GM12878 (cell line): ENCODE data around the gene TNFRSF6B. TPM values are rescaled to one million over a fixed set of nuclear protein-coding genes. Genes with fewer than 3 reads are reported as not detected.

Experiments used
- ATAC-seq: fragments of 200-7000 bp; cut with Tn5 transposase; 3 replicates; pipeline ENCODE4 v1.9.1; 2020; ENCODE audit warnings: mild to moderate bottlenecking, moderate library complexity
- BruUV-seq: library from RNA; stranded (reverse); fragments of 400-500 nt; replicated peaks from 2 replicates; lab custom pipeline; 2021; lab: Mats Ljungman, UMichigan
- CTCF ChIA-PET: fragments of 300-600 bp; sonication (Branson Sonifier 250); formaldehyde crosslinking; extraction: SDS; loops from one replicate; lab custom pipeline; 2021; ENCODE audit warnings: inconsistent platforms; lab: Yijun Ruan, JAX
- POLR2A ChIA-PET: fragments of 350-600 bp; formaldehyde crosslinking; extraction: SDS; loops from one replicate; lab custom pipeline; 2021; ENCODE audit warnings: inconsistent platforms; lab: Charles Lee
- RAD21 ChIA-PET: fragments of 300-600 bp; sonication (Branson Sonifier 250); formaldehyde crosslinking; loops from one replicate; lab custom pipeline; 2023; ENCODE audit warnings: antibody characterized with exemption; ENCODE audit not compliant: unreplicated experiment; lab: Charles Lee
- SMC1A ChIA-PET: fragments of 300-600 bp; sonication (Branson Sonifier 250); formaldehyde crosslinking; loops from one replicate; lab custom pipeline; 2023; ENCODE audit not compliant: unreplicated experiment, uncharacterized antibody; lab: Charles Lee
- DNase-seq: peaks from one replicate; pipeline ENCODE4 v3.0.0-alpha.2; 2011; ENCODE audit warnings: low read depth, low spot score
- FAIRE-seq: peaks from 3 replicates; lab custom pipeline; 2011; peaks lifted over from hg19 to GRCh38; lab: Jason Lieb, UNC
- H2AFZ ChIP-seq: 2 replicates; pipeline ENCODE4 v1.6.0; 2011; ENCODE audit warnings: low read depth, low read length, control low read depth; ENCODE audit not compliant: control insufficient read depth
- H3K27ac ChIP-seq: 2 replicates; pipeline ENCODE4 v1.5.1; 2011; ENCODE audit warnings: control low read depth; ENCODE audit not compliant: control insufficient read depth, insufficient read depth
- H3K27me3 ChIP-seq, 2 experiments: replicated peaks in 1 of 2; 2 replicates each; pipeline versions ENCODE4 v1.6.0 to v1.6.1; 2011; ENCODE audit warnings: low read length in 1 of 2; ENCODE audit not compliant: control insufficient read depth in 2 of 2, insufficient read depth in 2 of 2
- H3K36me3 ChIP-seq, 2 experiments: 2 replicates each; pipeline ENCODE4 v1.5.1; 2011; ENCODE audit warnings: low read length in 1 of 2; ENCODE audit not compliant: control insufficient read depth in 2 of 2, insufficient read depth in 2 of 2
- H3K4me1 ChIP-seq: 2 replicates; pipeline ENCODE4 v1.6.1; 2011; ENCODE audit warnings: mild to moderate bottlenecking, low read length, moderate library complexity, mixed read lengths; ENCODE audit not compliant: control insufficient read depth, insufficient read depth
- H3K4me2 ChIP-seq: 2 replicates; pipeline ENCODE4 v1.6.0; 2011; ENCODE audit warnings: control low read depth; ENCODE audit not compliant: control insufficient read depth, insufficient read depth
- H3K4me3 ChIP-seq: fragments of 200-600 bp; sonication (generic); 2 replicates; pipeline ENCODE4 v1.5.1; 2016
- H3K79me2 ChIP-seq: 2 replicates; pipeline ENCODE4 v1.6.0; 2011; ENCODE audit warnings: low read length; ENCODE audit not compliant: control insufficient read depth, insufficient read depth
- H3K9ac ChIP-seq: 2 replicates; pipeline ENCODE4 v1.8.0; 2011; ENCODE audit warnings: low read length, control low read depth, mixed read lengths; ENCODE audit not compliant: control insufficient read depth, insufficient read depth
- H3K9me3 ChIP-seq: replicated peaks from 3 replicates; pipeline ENCODE4 v1.5.1; 2011; ENCODE audit warnings: mild to moderate bottlenecking, low read length; ENCODE audit not compliant: control insufficient read depth, insufficient read depth
- H4K20me1 ChIP-seq: 2 replicates; pipeline ENCODE4 v1.6.0; 2011; ENCODE audit not compliant: control insufficient read depth, insufficient read depth
- ATF7 ChIP-seq: fragments of 450-650 bp; IDR thresholded peaks from 2 replicates; pipeline ENCODE4 v1.6.1; 2016; ENCODE audit warnings: low read depth, mild to moderate bottlenecking
- CBX5 ChIP-seq: sonication (generic); IDR thresholded peaks from 2 replicates; pipeline ENCODE4 v1.6.1; 2016; ENCODE audit warnings: low read depth, moderate library complexity, mild to moderate bottlenecking, inconsistent platforms
- E4F1 ChIP-seq: fragments of 450-650 bp; IDR thresholded peaks from 2 replicates; pipeline ENCODE4 v1.6.1; 2018; ENCODE audit warnings: borderline replicate concordance, mild to moderate bottlenecking; ENCODE audit not compliant: partially characterized antibody
- MEF2A ChIP-seq: IDR thresholded peaks from 2 replicates; pipeline ENCODE4 v1.6.1; 2011; ENCODE audit warnings: low read depth, mild to moderate bottlenecking, low read length, moderate library complexity; ENCODE audit not compliant: insufficient read depth
- RELB ChIP-seq: fragments of 450-650 bp; IDR thresholded peaks from 2 replicates; pipeline ENCODE4 v1.6.1; 2017; ENCODE audit warnings: low read depth, mild to moderate bottlenecking, moderate library complexity
- RFX5 ChIP-seq: IDR thresholded peaks from 2 replicates; pipeline ENCODE4 v1.6.1; 2011; ENCODE audit warnings: low read depth, low read length, improper control_type of control experiment
- RUNX3 ChIP-seq: IDR thresholded peaks from 2 replicates; pipeline ENCODE4 v1.6.1; 2012; ENCODE audit warnings: low read length, inconsistent platforms
- SP1 ChIP-seq: IDR thresholded peaks from one replicate; pipeline ENCODE4 v1.6.1; 2011; ENCODE audit warnings: low read depth, low read length
- WGBS: methylation state at CpG from one replicate; pipeline ENCODE4 v1.1.6; 2016; ENCODE audit warnings: low lambda C conversion rate; ENCODE audit not compliant: insufficient replicate concordance, insufficient coverage; ENCODE audit errors: missing lambda C conversion rate; 5-methylcytosine and 5-hydroxymethylcytosine counted together
- in situ Hi-C: fragments of 300-500 bp; cut with MboI; formaldehyde crosslinking; loops from 9 replicates; pipeline ENCODE4 v1.14.3; 2018; ENCODE audit warnings: mixed read lengths
- intact Hi-C: fragments of 100-400 bp; cut with micrococcal nuclease; formaldehyde crosslinking; loops from one replicate; pipeline ENCODE4 v1.14.2; 2022; ENCODE audit not compliant: unreplicated experiment
- polyA plus RNA-seq, 11 experiments: library from polyadenylated mRNA; depleted of rRNA in 4 of 11; unstranded in 6 of 11; stranded (reverse) in 5 of 11; fragments of >200 nt; fragmentation: Nextera tagmentation in 4 of 11; fragmentation: Illumina TruSeq in 1 of 11; extraction: Ambion mirVana in 4 of 11; extraction: Trizol in 1 of 11; gene quantifications; 1 replicate in 1 of 11; 2 replicates in 10 of 11; pipeline versions ENCODE4 v1.2.1 to v1.2.3, GENCODE V29; 2011 to 2016; ENCODE audit warnings: inconsistent platforms in 2 of 11, missing spikeins in 2 of 11, low read depth in 1 of 11
- total RNA-seq, 4 experiments: library from RNA; depleted of rRNA in 3 of 4; stranded (reverse); fragments of >200 nt in 3 of 4; fragmentation: Illumina TruSeq in 1 of 4; extraction: Trizol in 1 of 4; gene quantifications; 2 replicates each; pipeline versions ENCODE4 v1.2.1 to v1.2.3, GENCODE V29; 2013 to 2021
- TF ChIP-seq, protein P1 (sequence below): fragments of 450-650 bp; IDR thresholded peaks from 2 replicates; pipeline ENCODE4 v1.6.1; 2017; ENCODE audit warnings: mild to moderate bottlenecking, moderate library complexity
- TF ChIP-seq, protein P2 (sequence below): IDR thresholded peaks from 2 replicates; pipeline ENCODE4 v1.6.1; 2012; ENCODE audit warnings: low read length, inconsistent platforms

The TNFRSF6B gene
- total and polyA plus RNA-seq, 10 of the 15 experiments (the other 5 are each of a cell fraction or from before 2014, with no cell fraction given), result 0.67 to 2.2 (median 1.8) TPM; not detected in 7

DNA sequence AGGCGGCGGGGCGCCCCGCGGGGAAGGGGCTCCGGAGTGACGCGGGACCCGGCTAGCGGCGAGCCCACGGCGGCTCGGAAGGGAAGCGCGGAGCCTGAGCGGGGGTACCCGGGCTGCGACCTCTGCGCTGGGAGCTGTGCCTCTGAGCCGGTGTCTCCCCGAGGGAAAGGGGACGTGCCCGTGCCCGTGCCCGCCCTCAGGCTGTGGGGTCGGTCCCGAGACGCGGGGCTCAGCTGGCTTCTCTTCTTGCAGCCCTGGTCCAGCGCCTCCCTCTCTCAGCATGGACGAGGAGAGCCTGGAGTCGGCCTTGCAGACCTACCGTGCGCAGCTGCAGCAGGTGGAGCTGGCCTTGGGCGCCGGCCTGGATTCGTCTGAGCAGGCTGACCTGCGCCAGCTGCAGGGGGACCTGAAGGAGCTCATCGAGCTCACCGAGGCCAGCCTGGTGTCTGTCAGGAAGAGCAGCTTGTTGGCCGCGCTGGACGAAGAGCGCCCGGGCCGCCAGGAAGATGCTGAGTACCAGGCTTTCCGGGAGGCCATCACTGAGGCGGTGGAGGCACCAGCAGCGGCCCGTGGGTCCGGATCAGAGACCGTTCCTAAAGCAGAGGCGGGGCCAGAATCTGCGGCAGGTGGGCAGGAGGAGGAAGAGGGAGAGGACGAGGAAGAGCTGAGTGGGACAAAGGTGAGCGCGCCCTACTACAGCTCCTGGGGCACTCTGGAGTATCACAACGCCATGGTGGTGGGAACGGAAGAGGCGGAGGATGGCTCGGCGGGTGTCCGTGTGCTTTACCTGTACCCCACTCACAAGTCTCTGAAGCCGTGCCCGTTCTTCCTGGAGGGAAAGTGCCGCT is 12.1 kb downstream of the TNFRSF6B start:
- no peak for FAIRE-seq
- intact Hi-C loops, result no loop called here
- Histone ChIP-seq H2AFZ (peak overlapping the region; percentile 41), H3K4me2 (peak overlapping the region; percentile 72), H4K20me1 (no peaks in the 10 kb centered on the region), H3K79me2 (peaks cover 50% of the 10 kb centered on the region), H3K27me3 (no peaks in the 10 kb centered on the region), H3K4me1 (peaks cover 12% of the 10 kb centered on the region), H3K4me3 (peak overlapping the region; percentile 89), H3K27ac (peak overlapping the region; percentile 67), H3K36me3 (peaks cover 5 to 27% of the 10 kb centered on the region in 2 experiments), H3K9ac (peak overlapping the region; percentile 77), H3K9me3 (peaks cover 7% of the 10 kb centered on the region; the same call in 2 of the 3 replicates)
- ChIA-PET POLR2A (interaction anchor here (1.0 to 1.6 kb wide), 7 partner anchors 28 to 188 kb away, joined by 3 to 5 read pairs (median 3); partner anchors contain the start of genes LIME1, RTEL1, SLC2A4RG and TPD52L2), CTCF (interaction anchor here (0.9 to 3.3 kb wide), 16 partner anchors 10 to 269 kb away, joined by 3 to 28 read pairs (median 5); partner anchors contain the start of genes LIME1, RTEL1, SLC2A4RG and TPD52L2), SMC1A (interaction anchor here (0.6 to 2.6 kb wide), 8 partner anchors 11 to 156 kb away, joined by 3 to 14 read pairs (median 5); partner anchors contain the start of genes LIME1 and TPD52L2), RAD21 (interaction anchor here (0.6 to 2.4 kb wide), 17 partner anchors 10 to 353 kb away, joined by 3 to 32 read pairs (median 4); partner anchors contain the start of genes LIME1, PRPF6, PTK6 and RTEL1)
- in situ Hi-C loops, result loop anchor here (5.0 kb wide), 1 partner anchor 149 kb away; no protein-coding TSS in a partner anchor
- no peak; the same call in 2 of the 3 replicates for ATAC-seq
- DNase-seq, result no peak
- TSS peak; percentile 65 for BruUV-seq
- WGBS, result 50% methylated on average over 46 of the region's 67 CpGs
- TF ChIP-seq, protein P1, sequence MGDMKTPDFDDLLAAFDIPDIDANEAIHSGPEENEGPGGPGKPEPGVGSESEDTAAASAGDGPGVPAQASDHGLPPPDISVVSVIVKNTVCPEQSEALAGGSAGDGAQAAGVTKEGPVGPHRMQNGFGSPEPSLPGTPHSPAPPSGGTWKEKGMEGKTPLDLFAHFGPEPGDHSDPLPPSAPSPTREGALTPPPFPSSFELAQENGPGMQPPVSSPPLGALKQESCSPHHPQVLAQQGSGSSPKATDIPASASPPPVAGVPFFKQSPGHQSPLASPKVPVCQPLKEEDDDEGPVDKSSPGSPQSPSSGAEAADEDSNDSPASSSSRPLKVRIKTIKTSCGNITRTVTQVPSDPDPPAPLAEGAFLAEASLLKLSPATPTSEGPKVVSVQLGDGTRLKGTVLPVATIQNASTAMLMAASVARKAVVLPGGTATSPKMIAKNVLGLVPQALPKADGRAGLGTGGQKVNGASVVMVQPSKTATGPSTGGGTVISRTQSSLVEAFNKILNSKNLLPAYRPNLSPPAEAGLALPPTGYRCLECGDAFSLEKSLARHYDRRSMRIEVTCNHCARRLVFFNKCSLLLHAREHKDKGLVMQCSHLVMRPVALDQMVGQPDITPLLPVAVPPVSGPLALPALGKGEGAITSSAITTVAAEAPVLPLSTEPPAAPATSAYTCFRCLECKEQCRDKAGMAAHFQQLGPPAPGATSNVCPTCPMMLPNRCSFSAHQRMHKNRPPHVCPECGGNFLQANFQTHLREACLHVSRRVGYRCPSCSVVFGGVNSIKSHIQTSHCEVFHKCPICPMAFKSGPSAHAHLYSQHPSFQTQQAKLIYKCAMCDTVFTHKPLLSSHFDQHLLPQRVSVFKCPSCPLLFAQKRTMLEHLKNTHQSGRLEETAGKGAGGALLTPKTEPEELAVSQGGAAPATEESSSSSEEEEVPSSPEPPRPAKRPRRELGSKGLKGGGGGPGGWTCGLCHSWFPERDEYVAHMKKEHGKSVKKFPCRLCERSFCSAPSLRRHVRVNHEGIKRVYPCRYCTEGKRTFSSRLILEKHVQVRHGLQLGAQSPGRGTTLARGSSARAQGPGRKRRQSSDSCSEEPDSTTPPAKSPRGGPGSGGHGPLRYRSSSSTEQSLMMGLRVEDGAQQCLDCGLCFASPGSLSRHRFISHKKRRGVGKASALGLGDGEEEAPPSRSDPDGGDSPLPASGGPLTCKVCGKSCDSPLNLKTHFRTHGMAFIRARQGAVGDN, result no peak
- TF ChIP-seq RFX5 (no peak), MEF2A (no peak), CBX5 (no peak), ATF7 (no peak), RUNX3 (no peak), E4F1 (no peak), RELB (no peak), SP1 (no peak)
- TF ChIP-seq, protein P2, sequence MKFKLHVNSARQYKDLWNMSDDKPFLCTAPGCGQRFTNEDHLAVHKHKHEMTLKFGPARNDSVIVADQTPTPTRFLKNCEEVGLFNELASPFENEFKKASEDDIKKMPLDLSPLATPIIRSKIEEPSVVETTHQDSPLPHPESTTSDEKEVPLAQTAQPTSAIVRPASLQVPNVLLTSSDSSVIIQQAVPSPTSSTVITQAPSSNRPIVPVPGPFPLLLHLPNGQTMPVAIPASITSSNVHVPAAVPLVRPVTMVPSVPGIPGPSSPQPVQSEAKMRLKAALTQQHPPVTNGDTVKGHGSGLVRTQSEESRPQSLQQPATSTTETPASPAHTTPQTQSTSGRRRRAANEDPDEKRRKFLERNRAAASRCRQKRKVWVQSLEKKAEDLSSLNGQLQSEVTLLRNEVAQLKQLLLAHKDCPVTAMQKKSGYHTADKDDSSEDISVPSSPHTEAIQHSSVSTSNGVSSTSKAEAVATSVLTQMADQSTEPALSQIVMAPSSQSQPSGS, result no peak
